C1 segment of cervical spinal cord (tissue), 14 donors: Measurements from ENCODE around the gene PERM1.
A peak's percentile ranks its signal among the peaks of the same experiment; 100 is the strongest.
"Not testable (repeated sequence)": the region's sequence is repeated elsewhere in the genome, so short reads cannot be mapped to it uniquely, and the experiment has no call there.

Experiments
- DNase-seq, 14 donors: peaks; one replicate each; lab custom pipeline; 2025; lab: John Stamatoyannopoulos, UW

Gene PERM1

GRCh38 chr1:981955-982558 lies at the start of gene PERM1:
Gene PERM1 (minus strand): TSS chr1:982093. CDS start chr1:981029, 1,064 bp downstream.
- DNase-seq: no peak

- peak in 1 of 14 donors; percentile 13 for DNase-seq
Measured at GRCh38 chr1:1030867-1031658, 49.2 kb upstream of the PERM1 start.

- DNase-seq: no peak
Measured at GRCh38 chr1:1027791-1028190, 45.9 kb upstream of the PERM1 start.

DNA sequence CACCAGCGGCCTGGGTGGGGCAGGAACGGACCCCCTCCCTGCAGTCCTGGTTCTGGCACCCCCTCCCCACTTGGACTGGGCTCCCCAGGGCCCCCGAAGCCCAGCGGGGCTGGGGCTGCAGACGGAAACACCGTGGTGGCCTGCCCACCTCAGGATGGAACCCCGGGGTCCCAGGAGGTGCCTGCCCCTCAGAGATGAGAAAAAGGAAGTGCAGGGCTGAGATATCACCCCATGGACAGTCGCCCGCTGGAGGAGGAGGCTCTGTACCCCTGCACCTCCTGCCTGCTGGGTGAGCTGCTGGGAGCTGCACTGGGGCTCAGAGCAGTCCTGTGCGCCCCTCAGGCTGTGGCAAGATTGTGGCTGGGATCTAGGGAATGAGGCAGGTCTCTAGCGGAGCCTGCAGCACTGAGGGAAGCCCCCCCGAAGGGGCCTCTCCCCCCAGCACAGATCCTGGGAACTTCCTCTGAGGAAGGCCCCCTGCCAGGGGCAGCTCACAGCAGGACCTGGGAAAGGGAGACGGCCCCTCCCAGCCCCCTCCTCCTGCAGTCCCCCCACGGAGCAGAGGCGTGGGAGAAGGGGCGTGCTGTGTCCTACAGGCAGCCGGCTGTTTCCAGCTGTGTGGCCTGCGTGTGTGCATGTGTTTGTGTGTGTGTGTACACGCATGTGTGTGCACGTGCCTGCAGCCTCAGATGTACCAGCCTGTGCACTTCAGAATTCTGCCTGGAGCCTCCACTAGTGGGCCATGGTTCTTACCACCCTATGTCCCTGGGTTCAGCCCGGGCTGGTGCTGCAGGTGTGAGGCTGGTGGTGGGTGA lies 44.9 kb upstream of the PERM1 start:
- DNase-seq: no peak

DNA sequence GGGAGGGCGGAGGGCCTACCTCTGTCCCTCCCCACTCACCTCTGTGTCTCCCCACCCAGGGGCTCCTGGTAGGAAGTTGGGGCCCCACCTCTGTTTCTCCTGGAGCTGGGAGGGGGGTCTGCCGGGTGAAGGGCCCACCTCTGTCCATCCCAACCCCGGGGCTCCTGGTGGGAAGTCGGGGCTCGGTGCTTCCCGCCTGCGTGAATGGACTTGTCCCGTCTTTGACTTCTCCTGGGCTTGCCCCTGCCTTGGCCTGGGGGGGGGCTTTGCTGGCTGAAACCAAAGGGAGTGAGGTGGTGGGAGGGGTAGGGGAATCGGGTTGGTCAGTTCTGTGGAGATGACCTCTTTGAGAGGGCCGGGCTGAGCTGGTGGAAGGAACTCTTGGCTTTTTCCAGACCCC lies 43.8 kb upstream of the PERM1 start:
- DNase-seq: no peak

- peak in 5 of 14 donors; percentile 16 to 65 (median 35) for DNase-seq
Measured at GRCh38 chr1:1024771-1025699, 43.1 kb upstream of the PERM1 start.

- DNase-seq: no peak
Measured at GRCh38 chr1:1024149-1024770, 42.4 kb upstream of the PERM1 start.

- no peak for DNase-seq
Measured at GRCh38 chr1:1023700-1024099, 41.8 kb upstream of the PERM1 start.

DNA sequence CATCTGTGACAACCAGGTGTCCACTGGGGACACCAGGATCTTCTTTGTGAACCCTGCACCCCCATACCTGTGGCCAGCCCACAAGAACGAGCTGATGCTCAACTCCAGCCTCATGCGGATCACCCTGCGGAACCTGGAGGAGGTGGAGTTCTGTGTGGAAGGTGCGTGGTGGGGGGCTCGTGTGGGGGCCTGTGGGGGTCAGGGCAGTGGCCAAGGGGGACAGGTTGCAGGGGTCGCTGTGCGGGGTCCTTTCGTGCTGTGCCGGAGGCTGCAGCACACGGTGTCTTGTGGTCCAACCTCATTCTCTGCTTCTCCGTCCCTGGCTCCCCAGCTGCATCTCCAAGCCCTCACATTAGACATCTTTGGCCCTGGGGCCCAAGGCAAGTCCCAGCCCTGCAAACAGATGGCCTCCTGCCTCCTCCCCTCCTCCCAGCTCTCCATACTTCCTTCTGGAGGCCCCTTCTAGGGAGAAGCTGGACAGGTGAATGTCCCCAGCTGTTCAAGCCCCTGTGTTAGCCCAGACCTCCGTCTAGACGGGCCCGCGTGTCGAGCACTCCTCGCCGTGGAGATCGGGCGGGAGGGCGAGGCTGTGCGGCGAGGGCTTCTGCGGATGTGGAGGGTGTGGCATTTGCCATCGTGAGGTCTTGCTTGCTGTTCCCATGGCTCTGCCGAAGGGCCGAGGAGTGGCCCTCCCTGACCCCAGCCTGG lies 40.6 kb upstream of the PERM1 start:
- no peak for DNase-seq

GRCh38 chr1:1021920-1022259 lies 40.0 kb upstream of the PERM1 start:
- no peak for DNase-seq

DNA sequence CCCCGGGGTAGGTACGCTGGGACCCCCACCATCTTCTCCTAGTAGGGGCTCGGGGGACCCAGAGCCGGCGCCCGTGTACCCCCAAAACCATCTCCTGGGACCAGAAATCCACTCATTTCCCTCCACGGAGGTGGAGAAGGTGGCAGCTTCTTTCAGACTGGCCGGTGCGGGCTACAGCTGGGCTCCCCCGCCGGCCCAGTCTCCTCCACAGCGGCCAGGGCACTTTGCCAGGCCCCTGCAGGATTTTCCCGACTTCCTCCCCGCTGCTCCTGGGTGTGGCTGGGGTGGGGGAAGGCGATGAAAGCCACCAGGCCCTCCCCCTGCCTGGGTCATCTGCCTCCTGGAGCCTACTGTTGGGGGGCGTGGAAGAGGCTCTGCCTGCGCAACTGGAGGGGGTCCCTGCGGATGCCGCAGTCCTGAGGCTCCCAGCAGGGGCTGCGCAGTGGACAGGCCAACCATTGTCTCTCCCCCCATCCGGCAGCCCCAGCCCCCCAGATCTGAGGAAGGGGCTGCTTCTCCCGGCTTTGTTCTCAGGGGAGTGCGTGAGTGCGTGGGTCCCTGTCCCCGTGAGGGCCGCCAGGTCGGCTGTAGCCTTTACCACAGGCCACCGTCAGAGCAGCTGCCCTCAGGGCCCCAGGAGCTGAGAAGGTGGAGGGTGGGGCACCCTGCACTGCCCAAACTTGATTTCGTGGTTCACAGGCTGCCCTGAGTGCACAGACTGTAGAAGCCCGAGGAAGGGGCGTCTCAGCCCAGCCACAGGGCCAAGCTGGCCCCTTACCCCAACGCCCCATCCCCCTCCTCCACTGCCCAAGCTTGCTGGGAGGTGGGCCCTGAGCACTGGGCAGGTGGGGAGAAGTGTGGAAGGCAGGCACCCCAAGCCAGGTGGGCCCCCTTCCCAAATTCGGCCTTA lies 39.4 kb upstream of the PERM1 start:
- DNase-seq: peak in 2 of 14 donors; percentile 6 to 36

- no peak for DNase-seq
Measured at GRCh38 chr1:1020415-1021009, 38.6 kb upstream of the PERM1 start.

GRCh38 chr1:1020000-1020404 lies 38.1 kb upstream of the PERM1 start, which contains the start of gene AGRN:
Gene AGRN (plus strand): TSS chr1:1020120. CDS start chr1:1020173, 53 bp downstream.
- DNase-seq: peak in 6 of 14 donors; percentile 34 to 79 (median 64)

- DNase-seq: peak in 12 of 14 donors; percentile 50 to 89 (median 66)
Measured at GRCh38 chr1:1019122-1019999, 37.5 kb upstream of the PERM1 start.

DNA sequence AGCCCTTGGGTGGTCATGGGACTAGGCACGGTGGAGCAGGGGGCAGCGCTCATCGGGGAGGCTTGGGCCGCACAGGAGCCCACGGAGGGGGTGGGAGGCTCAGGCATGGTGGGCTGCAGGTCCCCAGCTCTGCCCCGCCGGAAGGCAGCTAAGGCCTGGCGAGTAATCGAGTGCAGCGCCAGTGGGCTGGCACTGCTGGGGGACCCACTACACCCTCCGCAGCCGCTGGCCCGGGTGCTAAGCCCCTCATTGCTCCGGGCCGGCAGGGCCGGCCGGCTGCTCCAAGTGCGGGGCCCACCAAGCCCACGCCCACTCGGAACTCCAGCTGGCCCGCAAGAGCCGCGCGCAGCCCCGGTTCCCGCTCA lies 36.4 kb upstream of the PERM1 start:
- DNase-seq: not testable (repeated sequence)

DNA sequence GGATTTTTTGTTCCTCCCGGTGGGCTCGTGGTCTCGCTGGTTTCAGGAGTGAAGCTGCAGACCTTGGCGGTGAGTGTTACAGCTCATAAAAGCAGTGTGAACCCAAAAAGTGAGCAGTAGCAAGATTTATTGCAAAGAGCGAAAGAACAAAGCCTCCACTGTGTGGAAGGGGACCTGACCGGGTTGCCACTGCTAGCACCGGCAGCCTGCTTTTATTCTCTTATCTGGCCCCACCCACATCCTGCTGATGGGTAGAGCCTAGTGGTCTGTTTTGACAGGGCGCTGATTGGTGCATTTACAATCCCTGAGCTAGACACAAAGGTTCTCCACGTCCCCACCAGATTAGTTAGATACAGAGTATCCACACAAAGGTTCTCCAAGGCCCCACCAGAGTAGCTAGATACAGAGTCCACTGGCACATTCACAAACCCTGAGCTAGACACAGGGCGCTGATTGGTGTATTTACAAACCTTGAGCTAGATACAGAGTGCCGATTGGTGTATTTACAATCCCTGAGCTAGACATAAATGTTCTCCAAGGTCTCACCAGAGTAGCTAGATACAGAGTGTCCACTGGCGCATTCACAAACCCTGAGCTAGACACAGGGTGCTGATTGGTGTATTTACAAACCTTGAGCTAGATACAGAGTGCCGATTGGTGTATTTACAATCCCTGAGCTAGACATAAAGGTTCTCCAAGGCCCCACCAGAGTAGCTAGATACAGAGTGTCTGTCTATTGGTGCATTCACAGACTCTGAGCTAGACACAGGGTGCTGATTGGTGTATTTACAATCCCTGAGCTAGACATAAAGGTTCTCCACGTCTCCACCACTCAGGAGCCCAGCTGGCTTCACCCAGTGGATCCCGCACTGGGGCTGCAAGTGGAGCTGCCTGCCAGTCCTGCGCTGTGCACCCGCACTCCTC lies 35.8 kb upstream of the PERM1 start:
- not testable (repeated sequence) for DNase-seq
